Measurements from ENCODE around the gene TMEM131.

The TMEM131 gene

DNA sequence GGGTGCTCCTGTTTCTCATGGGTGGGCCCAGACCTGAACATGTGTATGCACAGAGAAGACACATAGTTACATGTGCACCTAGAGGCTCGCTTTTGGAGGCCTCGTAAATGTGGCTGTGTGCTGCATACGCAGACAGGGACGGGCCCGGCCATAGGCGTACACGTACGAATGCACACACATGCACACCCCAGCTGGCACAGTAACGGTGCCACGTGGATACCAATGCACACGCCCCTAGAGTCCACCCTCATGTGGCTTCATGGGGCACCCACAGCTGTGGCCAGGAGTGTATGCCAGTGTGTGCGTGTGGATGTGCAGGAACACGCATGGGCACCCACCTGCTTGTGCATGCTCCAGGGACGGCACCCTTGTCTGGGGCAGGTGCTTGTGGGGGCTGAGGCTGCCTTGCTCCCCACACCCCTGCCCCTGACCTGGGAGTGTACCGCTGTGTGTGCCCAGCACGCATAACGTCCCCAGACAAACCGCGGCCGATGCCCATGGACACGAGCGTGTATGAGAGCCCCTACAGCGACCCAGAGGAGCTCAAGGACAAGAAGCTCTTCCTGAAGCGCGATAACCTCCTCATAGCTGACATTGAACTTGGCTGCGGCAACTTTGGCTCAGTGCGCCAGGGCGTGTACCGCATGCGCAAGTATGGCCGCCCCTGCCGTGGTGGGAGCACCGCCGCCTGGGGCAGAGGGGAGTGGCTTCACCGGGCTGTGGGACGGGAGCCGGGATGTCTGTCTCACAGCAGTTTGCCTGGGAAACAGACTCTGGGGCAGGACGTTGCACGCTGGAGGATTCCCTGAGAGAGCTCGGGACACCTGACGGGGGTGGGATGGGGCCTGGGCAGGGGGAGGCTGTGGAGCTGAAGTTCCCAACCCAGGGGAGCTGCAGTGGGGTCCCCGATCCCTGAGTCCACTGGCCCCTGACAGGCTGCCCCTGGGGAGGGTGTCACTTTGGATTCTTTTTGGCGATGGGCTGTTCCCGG is 261.4 kb downstream of the TMEM131 start:
- no peak for DNase-seq

DNA sequence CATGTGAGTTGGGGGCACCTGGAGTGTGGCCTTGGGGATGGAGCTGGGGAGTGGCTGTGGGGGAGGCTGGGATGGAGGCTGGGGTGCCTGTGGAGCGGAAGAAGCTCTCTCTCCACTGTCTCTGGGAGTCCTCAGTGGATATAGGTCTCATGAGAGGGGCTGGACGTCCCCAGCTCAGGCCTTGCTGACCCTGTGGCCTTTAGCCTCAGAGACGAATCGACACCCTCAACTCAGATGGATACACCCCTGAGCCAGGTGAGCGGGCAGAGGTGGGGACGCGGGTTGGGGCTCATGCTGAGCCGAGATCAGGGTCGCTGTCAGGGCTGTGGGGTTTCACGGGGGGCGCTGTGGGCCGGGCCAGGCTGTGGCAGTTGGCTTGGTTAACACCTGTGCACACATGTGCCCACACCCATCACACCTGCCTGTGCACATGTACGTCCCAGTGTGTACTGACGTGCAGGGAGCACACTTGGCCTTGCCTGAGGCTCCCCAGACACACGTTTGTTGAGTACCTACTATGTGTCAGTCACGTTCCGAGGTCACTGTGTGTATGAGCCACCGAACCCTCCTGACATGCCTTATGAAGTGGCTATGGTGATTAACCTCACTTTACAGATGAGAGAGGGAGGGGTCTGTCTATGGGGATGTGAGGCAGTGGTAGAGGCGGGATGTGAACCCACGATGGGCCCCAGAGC is 262.3 kb downstream of the TMEM131 start:
- no peak for DNase-seq

DNA sequence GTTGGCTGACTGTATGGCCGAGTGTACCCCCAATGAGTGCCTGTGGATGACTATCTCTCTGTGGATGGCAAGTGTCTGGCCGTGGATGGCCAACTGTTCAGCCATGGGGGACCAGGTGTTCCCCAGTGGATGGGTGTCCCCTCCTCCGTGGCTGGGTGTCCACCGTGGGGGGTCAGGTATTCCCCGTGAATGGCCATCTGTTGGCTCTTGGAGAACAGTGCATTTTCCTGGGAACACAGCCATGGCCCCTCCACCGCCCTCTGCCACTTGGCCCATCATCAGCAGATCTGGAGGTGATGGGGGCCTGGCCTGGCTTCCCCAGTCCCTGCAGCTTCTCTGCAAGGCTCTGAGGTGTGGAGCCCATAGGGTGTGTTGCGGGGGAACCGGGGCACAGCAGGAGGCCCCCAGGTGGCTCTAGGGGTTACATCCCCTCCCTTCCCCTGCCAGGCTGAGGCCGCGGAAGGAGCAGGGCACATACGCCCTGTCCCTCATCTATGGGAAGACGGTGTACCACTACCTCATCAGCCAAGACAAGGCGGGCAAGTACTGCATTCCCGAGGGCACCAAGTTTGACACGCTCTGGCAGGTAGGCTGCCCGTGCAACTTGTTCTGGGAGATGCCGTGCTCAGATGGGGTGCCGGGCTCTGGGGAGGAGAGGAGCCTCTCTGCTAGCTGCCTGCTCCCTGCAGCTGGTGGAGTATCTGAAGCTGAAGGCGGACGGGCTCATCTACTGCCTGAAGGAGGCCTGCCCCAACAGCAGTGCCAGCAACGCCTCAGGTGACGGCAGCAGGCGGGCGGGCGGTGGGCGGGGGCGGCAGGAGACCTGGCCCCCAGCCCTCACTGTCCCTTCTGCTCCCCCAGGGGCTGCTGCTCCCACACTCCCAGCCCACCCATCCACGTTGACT is 263.1 kb downstream of the TMEM131 start:
- no peak for DNase-seq

DNA sequence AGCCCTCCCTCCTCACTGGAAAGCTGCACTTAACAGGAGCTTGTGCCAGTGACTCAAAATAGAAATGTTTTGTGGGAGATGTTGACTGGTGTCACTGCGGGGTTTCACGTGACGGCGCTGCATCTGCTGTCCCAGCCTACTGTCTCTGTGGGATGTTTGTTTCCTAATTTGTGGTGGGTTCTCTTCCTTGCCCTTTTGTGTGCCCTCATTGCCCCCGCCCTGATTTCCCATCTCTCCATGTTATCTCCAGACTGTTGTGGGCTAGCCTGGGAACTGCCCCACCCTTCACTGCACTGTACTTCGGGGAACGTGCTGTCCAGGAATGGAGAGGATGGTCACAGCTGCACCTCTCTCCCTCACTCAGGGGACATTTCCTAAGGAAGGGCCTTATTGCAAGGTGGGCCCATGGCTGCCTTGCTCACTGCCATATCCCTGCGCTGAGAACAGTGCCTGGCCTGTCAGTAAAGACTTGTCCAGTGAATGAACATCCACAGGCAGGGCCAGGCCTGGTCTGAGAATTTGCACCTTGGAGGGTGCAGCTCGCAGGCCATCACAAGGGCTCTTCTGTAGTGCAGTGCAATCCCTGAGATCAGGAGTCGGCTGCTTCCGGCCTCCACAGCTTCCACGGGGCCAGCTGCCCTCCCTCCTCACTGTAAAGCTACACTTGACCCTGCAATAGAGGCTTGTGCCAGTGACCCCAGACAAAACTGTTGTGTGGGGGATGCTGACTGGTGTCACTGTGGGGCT is 264.3 kb downstream of the TMEM131 start:
- no peak for DNase-seq

DNA sequence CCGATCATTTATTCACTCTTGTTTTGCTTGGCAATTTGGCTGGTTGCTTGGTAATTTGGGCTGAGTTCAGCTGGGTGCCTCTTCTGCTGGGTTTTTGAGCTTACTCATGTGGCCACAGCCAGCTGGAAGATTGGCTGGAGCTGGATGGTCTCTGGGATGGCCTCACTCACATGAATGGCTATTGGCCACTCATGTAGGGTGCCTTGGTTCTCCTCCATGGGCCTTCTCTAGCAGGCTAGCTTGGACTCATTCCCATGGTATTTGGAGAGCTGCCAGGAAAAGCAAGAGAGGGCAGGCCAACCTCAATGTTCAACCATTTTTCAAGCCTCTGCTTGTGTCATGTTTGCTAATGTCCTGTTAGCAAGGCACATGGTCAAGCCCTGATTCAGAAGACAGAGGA is 265.5 kb downstream of the TMEM131 start:
- DNase-seq: no peak

DNA sequence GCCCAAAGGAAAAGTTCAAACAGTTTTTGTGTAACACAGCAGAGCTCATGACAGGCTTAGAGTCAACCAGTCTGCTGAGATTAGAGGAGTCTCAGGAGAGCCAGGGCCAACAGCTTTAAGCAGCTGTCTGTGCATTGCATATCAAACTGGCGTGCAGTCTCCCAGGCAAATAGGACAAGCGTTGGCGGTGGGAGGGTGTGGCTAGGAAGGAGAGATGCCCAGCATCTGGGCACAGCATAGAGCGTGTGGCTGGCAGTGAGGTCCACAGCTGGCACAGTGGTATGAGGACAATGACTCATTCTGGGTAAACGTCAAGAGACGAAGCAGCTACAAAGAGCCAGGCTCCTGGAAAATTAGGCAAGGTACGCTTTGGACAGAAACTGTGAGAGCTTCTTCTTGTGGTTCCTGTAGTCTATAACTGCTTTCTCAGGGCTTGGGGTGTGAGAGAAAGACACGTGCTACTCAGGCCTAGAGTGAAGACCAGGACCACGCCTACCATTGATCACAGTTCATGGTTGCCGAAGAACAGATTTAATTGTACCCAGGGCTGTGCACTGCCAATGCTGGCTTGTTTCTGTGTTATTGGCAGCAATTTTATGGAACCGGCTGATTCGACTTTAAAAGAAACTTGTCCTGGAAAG is 267.5 kb downstream of the TMEM131 start:
- no peak for DNase-seq

DNA sequence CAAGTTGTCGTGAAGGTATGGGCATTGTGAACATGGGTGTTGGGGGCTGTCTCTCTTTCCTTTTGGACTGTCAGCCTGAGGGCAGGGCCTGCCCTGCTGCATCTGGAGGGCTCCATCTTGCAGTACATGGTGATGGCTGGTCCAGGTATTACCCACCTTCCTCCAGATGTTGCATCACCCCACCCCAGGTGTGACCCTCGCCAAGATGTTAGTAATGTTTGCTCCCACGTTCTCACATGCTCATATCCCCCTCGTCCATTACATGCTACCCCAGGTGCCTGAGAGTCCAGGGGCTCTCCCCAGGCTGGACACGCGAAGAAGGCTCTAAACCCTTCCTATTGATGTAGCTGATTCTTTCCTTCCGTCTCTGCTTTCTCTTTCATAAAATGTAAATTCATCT is 268.5 kb downstream of the TMEM131 start:
- DNase-seq: no peak

GRCh38 chr2:97726261-97727064 is 269.3 kb downstream of the TMEM131 start:
- DNase-seq: no peak

GRCh38 chr2:97724946-97725688 is 270.6 kb downstream of the TMEM131 start:
- DNase-seq: no peak

DNA sequence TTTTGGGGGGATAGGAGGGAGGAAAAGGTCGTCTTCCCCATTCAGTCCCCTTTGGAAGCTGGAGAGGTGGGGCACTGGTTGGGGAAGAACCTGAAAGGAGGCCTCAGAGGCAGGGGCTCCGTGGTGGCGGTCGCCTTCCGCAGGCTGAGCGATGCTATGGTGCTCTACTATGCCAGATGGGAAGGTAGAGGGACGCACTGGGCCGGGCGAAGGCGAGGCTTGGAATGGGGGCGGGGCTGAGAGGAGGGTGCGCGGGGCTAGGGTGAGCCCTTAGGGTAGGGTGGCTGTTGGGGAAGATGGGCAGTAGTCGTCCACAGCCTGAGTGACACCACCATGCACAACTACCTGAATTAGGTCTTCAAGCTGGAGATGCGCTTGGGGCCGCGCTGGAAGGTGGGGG is 271.2 kb downstream of the TMEM131 start:
- DNase-seq: no peak

DNA sequence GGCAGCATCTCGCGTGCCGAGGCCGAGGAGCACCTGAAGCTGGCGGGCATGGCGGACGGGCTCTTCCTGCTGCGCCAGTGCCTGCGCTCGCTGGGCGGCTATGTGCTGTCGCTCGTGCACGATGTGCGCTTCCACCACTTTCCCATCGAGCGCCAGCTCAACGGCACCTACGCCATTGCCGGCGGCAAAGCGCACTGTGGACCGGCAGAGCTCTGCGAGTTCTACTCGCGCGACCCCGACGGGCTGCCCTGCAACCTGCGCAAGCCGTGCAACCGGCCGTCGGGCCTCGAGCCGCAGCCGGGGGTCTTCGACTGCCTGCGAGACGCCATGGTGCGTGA is 271.7 kb downstream of the TMEM131 start:
- DNase-seq: no peak

DNA sequence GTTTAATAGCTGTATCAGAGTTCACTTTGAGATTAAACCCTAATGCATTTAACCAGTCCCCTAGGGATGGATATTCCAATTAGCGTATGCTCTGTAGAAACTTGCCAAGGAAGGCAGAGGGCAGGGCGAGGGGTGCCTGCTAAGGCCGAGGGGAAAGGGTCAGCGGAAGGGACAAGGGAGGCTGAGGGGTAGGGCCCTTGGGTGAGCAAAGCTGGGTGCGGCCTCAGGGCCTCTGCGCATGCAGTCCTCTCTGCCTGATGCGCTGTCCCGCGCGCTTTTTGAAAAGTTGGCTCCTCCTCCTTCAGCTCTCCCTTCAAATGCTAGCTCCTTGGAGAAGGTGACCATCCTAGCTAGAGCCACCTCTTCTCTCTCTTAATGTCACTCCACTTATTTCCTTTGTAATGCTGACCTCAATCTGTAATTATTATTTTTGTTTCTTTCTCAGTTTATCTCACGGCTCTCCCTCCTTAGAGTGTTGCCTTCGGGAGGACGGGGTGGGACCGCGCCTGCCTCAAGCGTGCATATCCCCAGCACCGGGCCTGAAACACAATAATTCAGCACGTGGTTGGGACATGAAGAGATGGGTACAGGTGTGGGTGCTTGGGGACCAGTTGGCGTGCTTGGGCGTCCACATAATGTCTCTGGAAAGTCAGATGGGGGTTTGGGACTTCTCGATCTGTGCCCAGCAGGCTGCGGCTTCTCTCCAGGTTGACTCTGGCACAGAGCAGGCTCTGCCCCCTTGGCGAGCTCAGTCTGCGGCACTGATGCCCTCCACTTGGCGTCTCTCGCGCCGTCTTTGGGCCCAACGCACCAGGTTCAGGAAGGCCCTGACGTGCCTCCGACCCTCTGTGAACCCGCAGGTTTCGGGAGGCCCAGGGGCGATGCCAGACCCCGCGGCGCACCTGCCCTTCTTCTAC is 272.3 kb downstream of the TMEM131 start:
- no peak for DNase-seq

GRCh38 chr2:97722227-97722626 is 273.5 kb downstream of the TMEM131 start:
- no peak for DNase-seq

DNA sequence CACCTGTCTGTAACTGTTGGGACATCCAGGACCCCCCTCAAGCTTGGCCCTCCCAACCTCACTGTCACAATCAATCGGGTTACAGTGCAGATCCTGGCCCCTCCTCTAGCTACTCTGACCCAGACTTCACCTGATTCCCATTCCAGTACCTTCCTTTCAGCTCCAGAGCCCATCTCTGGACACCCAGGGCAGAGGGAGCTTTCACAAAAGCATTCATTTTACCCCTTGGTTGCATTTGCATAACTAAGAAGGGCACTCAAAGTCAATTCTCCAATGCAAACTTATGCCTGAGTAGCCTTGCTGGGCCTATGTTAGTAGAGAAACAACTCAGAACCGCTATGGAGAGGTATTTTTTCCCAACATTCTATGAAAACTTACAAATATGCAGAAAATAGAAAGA is 275.0 kb downstream of the TMEM131 start:
- DNase-seq: no peak

- no peak for DNase-seq
Observed at GRCh38 chr2:97719362-97720155, 276.2 kb downstream of the TMEM131 start.

DNA sequence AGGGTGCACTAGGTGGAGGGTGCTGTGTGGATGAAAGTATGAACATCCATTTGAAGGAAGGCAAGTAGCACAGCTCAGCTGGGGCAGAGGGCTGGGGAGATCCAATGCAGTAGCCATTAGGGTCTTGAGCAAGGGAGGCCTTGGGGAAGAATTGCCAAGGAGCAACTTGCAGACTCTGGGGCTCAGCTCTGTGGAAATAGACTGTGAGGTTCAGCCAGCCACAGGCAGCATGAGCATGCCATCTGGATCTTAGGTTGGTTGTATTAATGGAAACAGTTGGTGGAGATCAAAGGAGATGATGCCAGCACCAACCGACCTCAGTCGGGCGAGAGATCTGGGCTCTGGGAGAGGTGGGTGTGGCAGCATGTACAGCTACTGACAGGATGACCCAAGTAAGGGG is 276.8 kb downstream of the TMEM131 start:
- DNase-seq: no peak

- DNase-seq: no peak
Observed at GRCh38 chr2:97718051-97718882, 277.5 kb downstream of the TMEM131 start.

Measured in NCI-H2029 treated with DMSO at 0.1 percent for 48 hours (cell line).